ENCODE results near the gene STT3B. TPM values are rescaled to one million over a fixed set of nuclear protein-coding genes. Genes with fewer than 3 reads are reported as not detected.

Gene STT3B
- total and polyA plus RNA-seq, 2 of the 13 experiments (the other 11 are each of a cell fraction or from before 2014, with no cell fraction given) = 85.0 to 205 TPM

- TF ChIP-seq NR2F6 (IDR thresholded peaks at IDR 0.05) (no peak), NR2F6 (CRISPR knock-in tag; IDR thresholded peaks at IDR 0.05) (no peak), KLF15 (CRISPR knock-in tag; IDR thresholded peaks at IDR 0.05; ENCODE audit: borderline replicate concordance) (no peak), ZSCAN22 (CRISPR knock-in tag; IDR thresholded peaks at IDR 0.05) (no peak), NFE2 (CRISPR knock-in tag; IDR thresholded peaks at IDR 0.05) (no peak), MAFK (conservative IDR thresholded peaks at IDR 0.05 in 1 of 2, IDR thresholded peaks at IDR 0.05 in 1 of 2; ENCODE audit: low read length in 2 of 2) (no peak), GMEB2 (CRISPR knock-in tag; IDR thresholded peaks at IDR 0.05; ENCODE audit: low read depth) (no peak), ATF2 (CRISPR knock-in tag; IDR thresholded peaks at IDR 0.05) (no peak; the same call in 1 of the 2 replicates), ZNF891 (CRISPR knock-in tag; IDR thresholded peaks at IDR 0.05) (no peak), MTA1 (CRISPR knock-in tag; IDR thresholded peaks at IDR 0.05; ENCODE audit: borderline replicate concordance) (no peak), YEATS2 (CRISPR knock-in tag; IDR thresholded peaks at IDR 0.05; ENCODE audit: borderline replicate concordance) (no peak; the same call in 1 of the 2 replicates), ZNF326 (CRISPR knock-in tag; IDR thresholded peaks at IDR 0.05; ENCODE audit: borderline replicate concordance) (no peak), HIC2 (CRISPR knock-in tag; IDR thresholded peaks at IDR 0.05; ENCODE audit: low read depth) (no peak), THAP9 (CRISPR knock-in tag; IDR thresholded peaks at IDR 0.05; ENCODE audit: borderline replicate concordance) (no peak; the same call in 1 of the 2 replicates), CHD2 (IDR thresholded peaks at IDR 0.05; ENCODE audit: low read depth, low read length) (no peak), ZNF468 (CRISPR knock-in tag; IDR thresholded peaks at IDR 0.05) (no peak), ZEB1 (IDR thresholded peaks at IDR 0.05; ENCODE audit: insufficient replicate concordance, low read depth) (no peak), YEATS4 (CRISPR knock-in tag; IDR thresholded peaks at IDR 0.05; ENCODE audit: borderline replicate concordance) (no peak), GFI1 (CRISPR knock-in tag; IDR thresholded peaks at IDR 0.05; ENCODE audit: borderline replicate concordance) (no peak), SATB2 (CRISPR knock-in tag; IDR thresholded peaks at IDR 0.05) (no peak), TEAD3 (CRISPR knock-in tag; optimal IDR thresholded peaks at IDR 0.05; ENCODE audit: borderline replicate concordance) (no peak), ARID3A (IDR thresholded peaks at IDR 0.05; ENCODE audit: low read depth, low read length) (no peak)
Measured at GRCh38 chr3:31532587-31533168, at the start of gene STT3B (continued).
